GM23248 (cell line): ENCODE data around the gene IPO11.

Experiments
- EZH2 ChIP-seq: fragments of 200-600 bp; sonication (generic); IDR thresholded peaks from 2 replicates; pipeline ENCODE4 v1.6.1; 2018; ENCODE audit warnings: antibody characterized with exemption, mild to moderate bottlenecking; ENCODE audit not compliant: insufficient read depth, poor library complexity, severe bottlenecking
- EZH2phosphoT487 ChIP-seq: fragments of 200-600 bp; sonication (generic); IDR thresholded peaks from 2 replicates; pipeline ENCODE4 v1.6.1; 2018; ENCODE audit warnings: antibody characterized with exemption, moderate library complexity, mild to moderate bottlenecking, low read depth; ENCODE audit not compliant: insufficient read depth

DNA sequence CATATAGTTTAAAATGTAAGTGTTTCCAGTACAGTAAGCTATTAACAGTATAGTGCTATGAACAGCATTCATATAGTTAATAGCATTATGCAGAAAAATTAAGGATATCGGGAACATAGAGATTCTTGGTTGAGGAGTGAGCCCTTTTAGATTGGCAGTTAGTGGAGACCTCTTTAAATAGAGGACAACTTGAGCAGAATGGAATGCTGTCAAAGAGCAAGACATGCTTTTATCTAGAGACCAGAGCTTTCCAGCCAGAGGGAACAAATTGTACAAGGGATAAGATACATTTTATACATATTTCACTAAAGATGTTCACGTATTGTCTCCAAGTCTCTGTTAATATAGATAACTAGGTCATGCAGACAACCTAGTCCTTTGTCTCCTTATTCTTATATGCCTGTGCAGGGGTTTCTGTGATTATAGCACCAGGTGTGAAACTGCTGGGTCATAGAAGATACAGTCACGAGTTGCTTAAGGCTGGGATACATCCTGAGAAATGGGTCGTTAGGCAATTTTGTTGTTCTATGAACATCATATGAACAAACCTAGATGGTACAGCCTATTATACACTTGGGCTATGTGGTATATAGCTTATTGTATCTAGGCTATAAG, 6.0 kb downstream of the IPO11 start:
- no peak for TF ChIP-seq EZH2phosphoT487
- TF ChIP-seq EZH2, result no peak
